MM.1S (cell line): ENCODE data around the gene SMPD3.

Source experiments
- DNase-seq: peaks from one replicate; pipeline ENCODE4 v3.0.0-alpha.2; 2015
- H2AFZ ChIP-seq: fragments of 300-600 bp; sonication (generic); 2 replicates; pipeline ENCODE4 v1.6.0; 2016; ENCODE audit warnings: antibody characterized with exemption, low read length
- H3F3A ChIP-seq: fragments of 300-600 bp; sonication (generic); 2 replicates; pipeline ENCODE4 v1.6.1; 2016; ENCODE audit warnings: mild to moderate bottlenecking, antibody characterized with exemption, low read length, moderate library complexity, mixed read lengths; ENCODE audit not compliant: insufficient read depth
- H3K27ac ChIP-seq: fragments of 300-600 bp; sonication (generic); 2 replicates; pipeline ENCODE4 v1.5.1; 2016; ENCODE audit warnings: mild to moderate bottlenecking, low read length
- H3K27me3 ChIP-seq: fragments of 300-600 bp; sonication (generic); replicated peaks from 2 replicates; pipeline ENCODE4 v1.6.0; 2016; ENCODE audit warnings: low read length; ENCODE audit not compliant: insufficient read depth
- H3K36me3 ChIP-seq: fragments of 300-600 bp; sonication (generic); replicated peaks from 2 replicates; pipeline ENCODE4 v1.6.1; 2016; ENCODE audit warnings: mild to moderate bottlenecking, low read length, mixed read lengths; ENCODE audit not compliant: insufficient read depth
- H3K4me1 ChIP-seq: fragments of 300-600 bp; sonication (generic); 2 replicates; pipeline ENCODE4 v1.6.1; 2016; ENCODE audit warnings: low read length, mixed read lengths
- H3K4me2 ChIP-seq: fragments of 300-600 bp; sonication (generic); 2 replicates; pipeline ENCODE4 v1.6.0; 2016; ENCODE audit warnings: low read depth, low read length
- H3K4me3 ChIP-seq: fragments of 300-600 bp; sonication (generic); 2 replicates; pipeline ENCODE4 v1.5.1; 2016; ENCODE audit warnings: low read length, mixed read lengths
- H3K79me2 ChIP-seq: fragments of 300-600 bp; sonication (generic); 2 replicates; pipeline ENCODE4 v1.6.1; 2016; ENCODE audit warnings: mixed run types, low read length, mixed read lengths
- H3K9ac ChIP-seq: fragments of 300-600 bp; sonication (generic); 2 replicates; pipeline ENCODE4 v1.6.1; 2016; ENCODE audit warnings: low read length, mixed read lengths
- H3K9me2 ChIP-seq: fragments of 300-600 bp; sonication (generic); replicated peaks from 2 replicates; pipeline ENCODE4 v1.6.1; 2016; ENCODE audit warnings: mild to moderate bottlenecking, low read length, mixed read lengths; ENCODE audit not compliant: insufficient read depth
- H3K9me3 ChIP-seq: fragments of 300-600 bp; sonication (generic); replicated peaks from 2 replicates; pipeline ENCODE4 v1.6.1; 2016; ENCODE audit warnings: mild to moderate bottlenecking, low read length, mixed read lengths; ENCODE audit not compliant: insufficient read depth
- H4K20me1 ChIP-seq: fragments of 300-600 bp; sonication (generic); 2 replicates; pipeline ENCODE4 v1.6.1; 2016; ENCODE audit warnings: mild to moderate bottlenecking, low read length, moderate library complexity, mixed read lengths; ENCODE audit not compliant: insufficient read depth
- CTCF ChIP-seq: fragments of 300-600 bp; sonication (generic); IDR thresholded peaks from 2 replicates; pipeline ENCODE4 v1.5.1; 2016; ENCODE audit warnings: antibody characterized with exemption, low read length, mixed read lengths
- EZH2 ChIP-seq: fragments of 300-600 bp; sonication (generic); optimal IDR thresholded peaks from 2 replicates; pipeline ENCODE3; 2017; ENCODE audit warnings: low read depth, mild to moderate bottlenecking, antibody characterized with exemption, low read length, mixed read lengths
- EZH2phosphoT487 ChIP-seq: fragments of 300-600 bp; sonication (generic); IDR thresholded peaks from 2 replicates; pipeline ENCODE4 v1.6.1; 2018; ENCODE audit warnings: antibody characterized with exemption, low read length

SMPD3 gene

GRCh38 chr16:68348639-68349445 lies 99.5 kb downstream of the SMPD3 start:
- no peaks in the 10 kb centered on the region for H3K4me1 ChIP-seq

DNA sequence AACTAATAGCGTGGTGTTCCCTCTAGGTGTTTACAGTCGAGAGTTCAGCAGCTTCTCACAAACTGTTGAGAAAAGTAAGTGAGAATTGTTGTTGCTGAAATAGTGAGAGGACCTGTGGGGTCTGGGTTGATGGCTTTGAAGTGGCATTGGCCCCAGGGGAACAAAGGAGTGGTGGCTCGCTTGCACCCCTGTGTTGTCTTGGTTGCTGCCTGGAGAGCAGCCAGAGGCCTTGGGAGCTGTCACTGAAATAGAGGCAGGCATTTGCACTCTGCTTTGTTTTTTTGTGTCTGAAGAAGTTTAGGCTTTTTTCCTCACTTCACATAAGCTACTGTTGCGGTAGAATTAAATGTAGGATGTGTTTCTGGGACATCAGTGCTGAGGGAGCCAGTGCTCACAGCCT lies 100.7 kb downstream of the SMPD3 start:
- Histone ChIP-seq H3K27ac (no peak overlapping the region), H3K4me2 (no peak overlapping the region), H3K79me2 (no peaks in the 10 kb centered on the region; the same call in 1 of the 2 replicates), H3K4me3 (no peak overlapping the region), H3K36me3 (no peaks in the 10 kb centered on the region), H3F3A (no peaks in the 10 kb centered on the region), H4K20me1 (no peaks in the 10 kb centered on the region), H3K9ac (no peak overlapping the region), H3K27me3 (no peaks in the 10 kb centered on the region), H3K9me3 (no peaks in the 10 kb centered on the region), H3K9me2 (no peaks in the 10 kb centered on the region), H2AFZ (no peak overlapping the region), H3K4me1 (0 out of 2 replicates have a peak, but pooled peaks cover under 1% of the 10 kb centered on the region)
- no peak for DNase-seq
- TF ChIP-seq EZH2 (no peak), CTCF (no peak), EZH2phosphoT487 (no peak)

More at GRCh38 chr16:68348639-68349445, 99.5 kb downstream of the SMPD3 start:
- Histone ChIP-seq H3K9ac (no peak overlapping the region), H2AFZ (no peak overlapping the region), H3K4me2 (no peak overlapping the region), H3K79me2 (no peaks in the 10 kb centered on the region; the same call in 1 of the 2 replicates), H3K36me3 (no peaks in the 10 kb centered on the region), H4K20me1 (no peaks in the 10 kb centered on the region), H3K9me2 (no peaks in the 10 kb centered on the region), H3K27ac (no peak overlapping the region), H3K4me3 (no peak overlapping the region), H3F3A (no peaks in the 10 kb centered on the region), H3K27me3 (no peaks in the 10 kb centered on the region), H3K9me3 (no peaks in the 10 kb centered on the region)
- no peak for TF ChIP-seq EZH2
- TF ChIP-seq CTCF: no peak
- no peak for TF ChIP-seq EZH2phosphoT487
- DNase-seq: no peak

DNA sequence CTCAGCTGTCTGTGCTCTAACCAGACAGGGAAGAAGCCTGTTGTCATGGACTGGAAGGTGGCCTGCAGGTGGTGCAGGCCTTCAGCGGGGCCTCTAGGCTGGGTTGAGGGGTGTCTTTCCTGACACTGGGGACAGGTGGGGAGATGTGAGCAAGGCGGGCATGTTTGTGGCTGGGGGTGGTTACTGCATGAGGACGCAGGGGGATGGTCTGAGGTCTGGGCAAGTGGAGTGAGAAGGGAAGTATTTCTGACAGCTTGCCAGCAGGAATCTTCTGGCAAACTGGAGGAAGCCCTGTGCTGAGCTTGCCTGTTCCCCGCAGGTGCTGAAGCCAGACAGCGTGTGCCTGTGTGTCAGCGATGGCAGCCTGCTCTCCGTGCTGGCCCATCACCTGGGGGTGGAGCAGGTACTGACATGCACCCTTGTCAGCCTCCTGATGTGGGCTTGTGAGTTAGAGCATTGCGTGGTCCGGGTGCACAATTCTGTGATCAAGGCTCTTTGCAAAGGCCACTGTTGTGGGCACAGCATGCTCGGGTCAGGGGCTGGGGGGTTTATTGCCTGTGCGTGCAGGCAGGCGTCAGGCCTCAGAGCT lies 101.3 kb downstream of the SMPD3 start:
- Histone ChIP-seq H4K20me1 (no peaks in the 10 kb centered on the region), H3K4me1 (0 out of 2 replicates have a peak, but pooled peaks cover 4% of the 10 kb centered on the region), H3K79me2 (no peaks in the 10 kb centered on the region; the same call in 1 of the 2 replicates), H2AFZ (no peak overlapping the region), H3K36me3 (no peaks in the 10 kb centered on the region), H3K4me2 (no peak overlapping the region), H3K4me3 (no peak overlapping the region), H3K27ac (no peak overlapping the region), H3K27me3 (no peaks in the 10 kb centered on the region), H3K9me3 (no peaks in the 10 kb centered on the region), H3K9ac (no peak overlapping the region), H3F3A (no peaks in the 10 kb centered on the region), H3K9me2 (no peaks in the 10 kb centered on the region)
- no peak for TF ChIP-seq EZH2phosphoT487
- TF ChIP-seq EZH2: no peak
- no peak for TF ChIP-seq CTCF
- DNase-seq: no peak
